Gastroesophageal sphincter (tissue), 4 donors: Measurements from ENCODE around the gene POU2AF2. TPM values are rescaled to one million over a fixed set of nuclear protein-coding genes. Genes with fewer than 3 reads are reported as not detected.

ENCODE experiments used
- ATAC-seq: fragments of 150-250 bp; one replicate; pipeline ENCODE4 v1.9.1; 2016; ENCODE audit warnings: mild to moderate bottlenecking, moderate library complexity
- H3K27ac ChIP-seq, 4 donors: fragments of 200-600 bp; sonication (generic) in 3 of 4; 1 replicate in 3 of 4; 2 replicates in 1 of 4; pipeline ENCODE4 v1.5.1; 2016 to 2019
- H3K27me3 ChIP-seq: fragments of 200-600 bp; sonication (generic); one replicate; pipeline ENCODE4 v1.5.1; 2019
- H3K36me3 ChIP-seq, 2 donors: fragments of 200-600 bp; sonication (generic); one replicate each; pipeline ENCODE4 v1.5.1; 2019; ENCODE audit warnings: control low read depth in 1 of 2
- H3K4me1 ChIP-seq, 3 donors: fragments of 200-600 bp; sonication (generic); 1 replicate in 2 of 3; 2 replicates in 1 of 3; pipeline ENCODE4 v1.5.1; 2016 to 2019; ENCODE audit warnings: control low read depth in 2 of 3
- H3K4me3 ChIP-seq, 2 donors: fragments of 200-600 bp; sonication (generic); one replicate each; pipeline ENCODE4 v1.5.1; 2019; ENCODE audit warnings: mild to moderate bottlenecking in 1 of 2, moderate library complexity in 1 of 2
- H3K9me3 ChIP-seq, 3 donors: fragments of 200-600 bp; sonication (generic); one replicate each; pipeline ENCODE4 v1.5.1; 2017 to 2019; ENCODE audit warnings: control low read depth in 2 of 3
- CTCF ChIP-seq, 4 experiments: fragments of 200-600 bp in 2 of 4; fragments of 450-650 bp in 2 of 4; sonication (generic) in 1 of 4; IDR thresholded peaks; one replicate each; pipeline ENCODE4 v1.5.1; 2017 to 2019; ENCODE audit warnings: antibody characterized with exemption in 4 of 4, mild to moderate bottlenecking in 2 of 4, moderate library complexity in 2 of 4
- EP300 ChIP-seq: sonication (generic); formaldehyde crosslinking; IDR thresholded peaks from one replicate; pipeline ENCODE4 v1.6.1; 2017; ENCODE audit warnings: antibody characterized with exemption, mild to moderate bottlenecking
- POLR2A ChIP-seq, 2 donors: fragments of 450-650 bp; IDR thresholded peaks; one replicate each; pipeline ENCODE4 v1.6.1; 2017; ENCODE audit warnings: antibody characterized with exemption in 2 of 2, mild to moderate bottlenecking in 2 of 2, moderate library complexity in 1 of 2
- POLR2AphosphoS5 ChIP-seq: sonication (generic); formaldehyde crosslinking; IDR thresholded peaks from one replicate; pipeline ENCODE4 v1.6.1; 2017; ENCODE audit warnings: antibody characterized with exemption
- WGBS, 2 donors: methylation state at CpG; one replicate each; pipeline ENCODE4 v1.1.5; 2018; ENCODE audit warnings: low coverage in 1 of 2; 5-methylcytosine and 5-hydroxymethylcytosine counted together
- total RNA-seq, 4 donors: library from RNA; depleted of rRNA; stranded (reverse); fragments of >200 nt; gene quantifications; one replicate each; pipeline ENCODE4 v1.1.0, GENCODE V29; 2016

Gene POU2AF2
- total RNA-seq: under 1 TPM in 2 of 4 donors, not detected in 2; 0.59 to 0.81 TPM

GRCh38 chr11:111245425-111245824 is at the start of gene POU2AF2:
Gene POU2AF2, plus strand, starts transcription at chr11:111245725. Its CDS starts 129 bp downstream, at chr11:111245854.
- no peak for TF ChIP-seq POLR2AphosphoS5
- no peak for TF ChIP-seq EP300
- TF ChIP-seq CTCF (IDR thresholded peaks at IDR 0.05): no peak
- no peak for TF ChIP-seq POLR2A (IDR thresholded peaks at IDR 0.05)
- no peak within 1 kb of the TSS for H3K27ac ChIP-seq
- H3K27me3 ChIP-seq: peaks cover 25% of the 10 kb centered on the region
- no peaks in the 10 kb centered on the region for H3K9me3 ChIP-seq
- H3K4me3 ChIP-seq: no peak within 1 kb of the TSS
- no peak for ATAC-seq
- WGBS, 2 donors: 86% methylated on average over 1 of the region's 1 CpG
- no peaks in the 10 kb centered on the region for H3K36me3 ChIP-seq
- no peaks in the 10 kb centered on the region for H3K4me1 ChIP-seq

- TF ChIP-seq CTCF (IDR thresholded peaks at IDR 0.05): no peak
- TF ChIP-seq POLR2AphosphoS5: no peak
- no peak for TF ChIP-seq POLR2A (IDR thresholded peaks at IDR 0.05)
- TF ChIP-seq EP300: no peak
- H3K4me1 ChIP-seq: no peaks in the 10 kb centered on the region
- no peaks in the 10 kb centered on the region for H3K36me3 ChIP-seq
- no peak for ATAC-seq
- H3K4me3 ChIP-seq: no peak overlapping the region
- no peaks in the 10 kb centered on the region for H3K9me3 ChIP-seq
- H3K27ac ChIP-seq: no peak overlapping the region
- H3K27me3 ChIP-seq: no peaks in the 10 kb centered on the region
- WGBS, 2 donors: 60 to 63% methylated on average over 3 of the region's 3 CpGs
These were observed 45.5 kb upstream of the POU2AF2 start for GRCh38 chr11:111200010-111200534.

GRCh38 chr11:111204211-111204610 is 41.3 kb upstream of the POU2AF2 start:
- Histone ChIP-seq H3K9me3 (no peaks in the 10 kb centered on the region), H3K4me3 (no peak overlapping the region), H3K27me3 (no peaks in the 10 kb centered on the region), H3K4me1 (no peaks in the 10 kb centered on the region), H3K27ac (no peak overlapping the region), H3K36me3 (no peaks in the 10 kb centered on the region)
- TF ChIP-seq CTCF (IDR thresholded peaks at IDR 0.05) (no peak), POLR2A (IDR thresholded peaks at IDR 0.05) (no peak), POLR2AphosphoS5 (no peak), EP300 (no peak)
- ATAC-seq: no peak

GRCh38 chr11:111205632-111206385 is 39.7 kb upstream of the POU2AF2 start:
- Histone ChIP-seq H3K4me3 (no peak overlapping the region), H3K36me3 (no peaks in the 10 kb centered on the region), H3K27ac (no peak overlapping the region), H3K9me3 (no peaks in the 10 kb centered on the region), H3K4me1 (no peaks in the 10 kb centered on the region), H3K27me3 (no peaks in the 10 kb centered on the region)
- TF ChIP-seq POLR2A (IDR thresholded peaks at IDR 0.05) (no peak), EP300 (no peak)
- no peak for ATAC-seq
- WGBS, 2 donors: 79 to 84% methylated on average over 3 of the region's 3 CpGs

- H3K27ac ChIP-seq: no peak overlapping the region
- H3K9me3 ChIP-seq: no peaks in the 10 kb centered on the region
- TF ChIP-seq POLR2AphosphoS5: no peak
- TF ChIP-seq CTCF (IDR thresholded peaks at IDR 0.05): no peak
- no peak for TF ChIP-seq EP300
- TF ChIP-seq POLR2A (IDR thresholded peaks at IDR 0.05): no peak
- 41 to 56% methylated on average over 1 of the region's 1 CpG for WGBS, 2 donors
- no peak overlapping the region for H3K4me3 ChIP-seq
- no peaks in the 10 kb centered on the region for H3K27me3 ChIP-seq
- H3K4me1 ChIP-seq: no peaks in the 10 kb centered on the region
- no peaks in the 10 kb centered on the region for H3K36me3 ChIP-seq
- ATAC-seq: no peak
These were observed 39.1 kb upstream of the POU2AF2 start for GRCh38 chr11:111206472-111206871.
